Activated naive CD8-positive, alpha-beta T cell treated with anti-CD3 and anti-CD28 coated beads for 36 hours (primary cell): ENCODE data around the gene COL9A3. TPM values are rescaled to one million over a fixed set of nuclear protein-coding genes. Genes with fewer than 3 reads are reported as not detected.

ENCODE experiments used
- DNase-seq: peaks from one replicate; pipeline ENCODE4 v3.0.0; 2021
- H3K27ac Mint-ChIP-seq: one replicate; pipeline ENCODE4 v1.8.0; 2022; ENCODE audit warnings: mild to moderate bottlenecking, moderate library complexity, mixed read lengths
- H3K27me3 Mint-ChIP-seq: one replicate; pipeline ENCODE4 v1.8.0; 2022; ENCODE audit warnings: mild to moderate bottlenecking, mixed read lengths
- H3K36me3 Mint-ChIP-seq: one replicate; pipeline ENCODE4 v1.8.0; 2021; ENCODE audit warnings: mild to moderate bottlenecking, mixed read lengths
- H3K4me1 Mint-ChIP-seq: one replicate; pipeline ENCODE4 v1.8.0; 2021; ENCODE audit warnings: mixed read lengths
- H3K4me3 Mint-ChIP-seq: one replicate; pipeline ENCODE4 v1.8.0; 2022; ENCODE audit warnings: mild to moderate bottlenecking, moderate library complexity, mixed read lengths
- H3K9me3 Mint-ChIP-seq: one replicate; pipeline ENCODE4 v1.8.0; 2022; ENCODE audit warnings: mixed read lengths
- total RNA-seq, 2 experiments: library from RNA; stranded (reverse); gene quantifications; one replicate each; pipeline ENCODE4 v1.2.3, GENCODE V29; 2021

The COL9A3 gene
- total RNA-seq, 2 experiments from 2014 or later: 0.35 to 1.0 TPM

GRCh38 chr20:62799873-62800272 lies 17.0 kb upstream of the COL9A3 start:
- Mint-ChIP-seq H3K27ac (no peak overlapping the region), H3K36me3 (peaks cover 13% of the 10 kb centered on the region), H3K4me3 (no peak overlapping the region), H3K27me3 (no peaks in the 10 kb centered on the region), H3K9me3 (no peaks in the 10 kb centered on the region), H3K4me1 (peaks cover 18% of the 10 kb centered on the region)
- DNase-seq: no peak

GRCh38 chr20:62800314-62801259 lies 16.3 kb upstream of the COL9A3 start:
- DNase-seq: no peak
- no peak overlapping the region for H3K4me3 Mint-ChIP-seq
- peaks cover 18% of the 10 kb centered on the region for H3K4me1 Mint-ChIP-seq
- H3K27me3 Mint-ChIP-seq: no peaks in the 10 kb centered on the region
- H3K9me3 Mint-ChIP-seq: no peaks in the 10 kb centered on the region
- H3K27ac Mint-ChIP-seq: no peak overlapping the region
- H3K36me3 Mint-ChIP-seq: peaks cover 15% of the 10 kb centered on the region

GRCh38 chr20:62801284-62802010 lies 15.4 kb upstream of the COL9A3 start:
- Mint-ChIP-seq H3K4me3 (no peak overlapping the region), H3K36me3 (peaks cover 19% of the 10 kb centered on the region), H3K9me3 (no peaks in the 10 kb centered on the region), H3K27me3 (no peaks in the 10 kb centered on the region), H3K27ac (no peak overlapping the region), H3K4me1 (peaks cover 21% of the 10 kb centered on the region)
- no peak for DNase-seq

DNA sequence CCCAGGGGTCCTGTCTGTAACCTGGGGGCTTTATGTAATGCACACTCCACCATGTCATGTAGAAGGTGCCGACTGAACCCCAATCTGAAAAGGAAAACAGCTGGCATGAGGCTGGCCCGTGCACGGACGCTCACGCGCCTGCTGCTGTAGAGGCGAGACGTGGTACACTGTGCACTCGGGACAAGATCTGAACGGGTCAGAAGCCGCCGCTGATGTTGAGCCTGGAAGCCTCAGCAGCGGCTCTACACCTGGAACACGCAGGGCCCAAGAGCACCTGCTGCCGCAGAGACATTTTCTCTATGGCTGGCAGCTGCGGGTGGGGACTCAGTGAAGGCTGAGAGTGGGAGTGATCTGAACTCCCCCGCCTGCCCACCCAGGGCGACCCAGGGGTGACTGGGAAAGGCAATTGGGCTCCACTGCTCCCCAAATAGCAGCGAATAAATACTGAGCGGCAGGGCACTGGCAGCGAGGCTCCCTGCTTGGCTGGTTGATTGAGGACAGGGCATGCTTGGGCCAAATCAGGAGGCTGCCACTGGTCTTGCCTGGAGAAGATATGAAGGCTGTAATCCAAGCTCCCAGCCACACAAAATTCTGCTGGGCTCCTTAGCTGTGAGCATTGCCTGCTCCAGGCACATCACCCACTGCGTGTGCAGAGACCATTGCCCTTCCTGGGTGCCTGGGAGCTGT lies 14.7 kb upstream of the COL9A3 start:
- no peak overlapping the region for H3K27ac Mint-ChIP-seq
- no peak overlapping the region for H3K4me3 Mint-ChIP-seq
- no peaks in the 10 kb centered on the region for H3K27me3 Mint-ChIP-seq
- H3K36me3 Mint-ChIP-seq: peaks cover 20% of the 10 kb centered on the region
- no peak for DNase-seq
- H3K4me1 Mint-ChIP-seq: peaks cover 24% of the 10 kb centered on the region
- H3K9me3 Mint-ChIP-seq: no peaks in the 10 kb centered on the region

DNA sequence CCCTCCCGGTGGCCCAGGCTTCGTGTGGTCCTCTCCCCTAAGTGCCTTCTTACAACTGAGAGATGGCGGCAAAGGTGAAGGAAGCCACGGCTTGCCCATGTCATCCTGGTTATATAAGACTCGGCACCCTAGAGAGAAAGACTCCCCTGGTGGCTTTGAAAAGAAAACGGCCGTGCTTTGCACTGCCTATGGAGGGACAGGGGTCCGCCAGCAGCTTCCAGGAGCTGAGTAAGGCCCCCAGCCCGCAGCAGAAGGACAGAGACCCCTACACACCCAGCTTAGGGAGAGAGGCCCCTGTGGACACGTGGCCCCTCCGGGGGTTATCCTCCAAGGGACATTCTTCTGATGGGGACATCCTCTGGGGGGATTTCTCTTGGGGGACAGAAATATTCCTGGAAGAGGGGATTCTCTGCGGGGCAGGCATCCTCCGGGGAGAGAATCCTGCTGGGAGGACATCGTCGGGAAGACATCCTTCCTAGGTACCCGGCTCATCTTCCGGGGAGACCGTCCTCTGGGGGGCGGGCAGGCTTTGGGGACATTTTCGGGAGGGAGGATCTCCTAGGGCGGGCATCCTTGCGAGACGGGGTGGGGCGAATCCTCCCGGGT lies 12.7 kb upstream of the COL9A3 start:
- peak overlapping the region; percentile 92 for H3K27ac Mint-ChIP-seq
- peaks cover 28% of the 10 kb centered on the region for H3K4me1 Mint-ChIP-seq
- no peaks in the 10 kb centered on the region for H3K27me3 Mint-ChIP-seq
- DNase-seq: no peak
- no peaks in the 10 kb centered on the region for H3K9me3 Mint-ChIP-seq
- peaks cover 18% of the 10 kb centered on the region for H3K36me3 Mint-ChIP-seq
- H3K4me3 Mint-ChIP-seq: peak overlapping the region; percentile 83

GRCh38 chr20:62804627-62805154 lies 12.2 kb upstream of the COL9A3 start, which contains the start of gene OGFR:
Gene OGFR, plus strand, starts transcription at chr20:62804835. Its CDS starts 25 bp downstream, at chr20:62804860.
- Mint-ChIP-seq H3K27ac (peak within 1 kb of the TSS; percentile 94), H3K9me3 (no peaks in the 10 kb centered on the region), H3K4me3 (peak within 1 kb of the TSS; percentile 94), H3K4me1 (peaks cover 28% of the 10 kb centered on the region), H3K27me3 (no peaks in the 10 kb centered on the region), H3K36me3 (peaks cover 13% of the 10 kb centered on the region)
- peak; percentile 80 for DNase-seq

- H3K36me3 Mint-ChIP-seq: peaks cover 13% of the 10 kb centered on the region
- peak overlapping the region; percentile 82 for H3K4me3 Mint-ChIP-seq
- peaks cover 28% of the 10 kb centered on the region for H3K4me1 Mint-ChIP-seq
- H3K9me3 Mint-ChIP-seq: no peaks in the 10 kb centered on the region
- DNase-seq: peak; percentile 48
- H3K27me3 Mint-ChIP-seq: no peaks in the 10 kb centered on the region
- H3K27ac Mint-ChIP-seq: peak overlapping the region; percentile 63
These were observed 11.6 kb upstream of the COL9A3 start for GRCh38 chr20:62805155-62805710.

GRCh38 chr20:62805711-62806382 lies 11.0 kb upstream of the COL9A3 start:
- no peaks in the 10 kb centered on the region for H3K27me3 Mint-ChIP-seq
- H3K36me3 Mint-ChIP-seq: peaks cover 13% of the 10 kb centered on the region
- no peak for DNase-seq
- peak overlapping the region; percentile 82 for H3K4me3 Mint-ChIP-seq
- H3K9me3 Mint-ChIP-seq: no peaks in the 10 kb centered on the region
- peaks cover 28% of the 10 kb centered on the region for H3K4me1 Mint-ChIP-seq
- peak overlapping the region; percentile 63 for H3K27ac Mint-ChIP-seq

DNA sequence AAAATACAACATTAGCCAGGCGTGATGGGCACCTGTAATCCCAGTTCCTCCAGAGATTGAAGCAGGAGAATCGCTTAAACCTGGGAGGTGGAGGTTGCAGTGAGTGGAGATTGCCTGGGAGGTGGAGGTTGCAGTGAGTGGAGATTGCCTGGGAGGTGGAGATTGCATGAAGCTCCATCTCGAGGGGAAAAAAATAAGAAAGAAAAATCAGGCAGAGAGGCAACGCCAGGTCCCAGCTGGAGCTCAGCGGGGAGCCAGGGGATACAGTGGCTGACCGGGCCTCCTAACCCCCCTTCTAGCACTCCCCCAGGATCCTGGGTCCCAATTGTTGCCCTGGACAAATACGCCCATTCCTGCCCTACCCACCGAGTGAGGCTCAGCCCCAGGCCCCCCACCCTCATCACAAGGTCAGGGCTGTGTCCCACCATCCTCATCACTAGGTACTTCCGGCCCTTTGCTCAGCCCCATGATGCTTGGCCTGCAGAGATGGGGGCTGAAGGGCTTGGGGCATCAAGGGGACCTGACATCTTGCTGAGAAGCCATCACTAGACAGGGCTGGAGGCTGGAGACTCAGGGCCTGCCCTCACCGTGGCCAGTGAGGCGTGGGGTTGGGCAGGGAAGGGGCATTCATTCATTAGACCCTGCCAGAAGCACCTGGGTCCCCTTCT lies 10.3 kb upstream of the COL9A3 start:
- H3K4me1 Mint-ChIP-seq: peaks cover 28% of the 10 kb centered on the region

DNA sequence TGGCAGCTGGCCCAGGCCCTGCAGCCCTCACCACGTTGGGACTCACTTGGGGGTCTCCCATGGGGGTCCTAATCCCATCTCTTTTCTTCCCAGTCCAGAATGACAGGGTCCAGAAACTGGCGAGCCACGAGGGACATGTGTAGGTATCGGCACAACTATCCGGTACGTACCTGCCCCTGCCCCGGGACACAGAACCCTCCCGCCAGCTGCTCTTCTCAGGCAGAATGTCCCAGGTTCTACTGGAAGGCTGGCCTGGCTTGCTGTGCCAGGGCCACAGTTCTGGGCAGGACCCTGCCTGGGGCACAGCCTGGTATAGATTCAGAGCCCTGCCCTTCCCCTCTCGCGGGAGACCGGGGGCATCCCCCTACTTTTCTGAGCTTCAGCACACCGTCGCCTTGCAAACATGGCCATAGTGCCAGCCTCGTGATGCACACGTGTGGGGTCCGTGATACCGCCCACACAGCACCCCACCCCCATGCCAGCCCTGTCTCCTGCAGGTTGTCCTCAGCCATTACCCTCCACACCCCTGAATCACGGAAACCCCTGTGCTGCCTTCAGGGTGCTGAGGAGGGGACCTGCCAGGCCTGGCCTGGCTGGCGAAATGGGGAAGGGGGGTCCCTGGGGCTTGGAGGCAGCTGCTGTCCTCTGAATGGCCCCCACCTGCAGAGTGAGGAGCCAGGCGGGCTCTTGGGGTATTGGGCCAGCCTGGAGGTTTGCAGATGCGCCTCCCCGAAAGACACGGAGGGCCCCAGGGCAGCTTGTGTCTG lies 9.2 kb upstream of the COL9A3 start:
- H3K9me3 Mint-ChIP-seq: no peaks in the 10 kb centered on the region
- no peak for DNase-seq
- H3K36me3 Mint-ChIP-seq: peaks cover 16% of the 10 kb centered on the region
- H3K27ac Mint-ChIP-seq: no peak overlapping the region
- H3K4me3 Mint-ChIP-seq: no peak overlapping the region
- H3K4me1 Mint-ChIP-seq: peaks cover 28% of the 10 kb centered on the region
- no peaks in the 10 kb centered on the region for H3K27me3 Mint-ChIP-seq

More for the DNA sequence above, 10.3 kb upstream of the COL9A3 start:
- Mint-ChIP-seq H3K27me3 (no peaks in the 10 kb centered on the region), H3K4me3 (peak overlapping the region; percentile 82), H3K9me3 (no peaks in the 10 kb centered on the region), H3K36me3 (peaks cover 13% of the 10 kb centered on the region), H3K27ac (peak overlapping the region; percentile 42)
- no peak for DNase-seq

DNA sequence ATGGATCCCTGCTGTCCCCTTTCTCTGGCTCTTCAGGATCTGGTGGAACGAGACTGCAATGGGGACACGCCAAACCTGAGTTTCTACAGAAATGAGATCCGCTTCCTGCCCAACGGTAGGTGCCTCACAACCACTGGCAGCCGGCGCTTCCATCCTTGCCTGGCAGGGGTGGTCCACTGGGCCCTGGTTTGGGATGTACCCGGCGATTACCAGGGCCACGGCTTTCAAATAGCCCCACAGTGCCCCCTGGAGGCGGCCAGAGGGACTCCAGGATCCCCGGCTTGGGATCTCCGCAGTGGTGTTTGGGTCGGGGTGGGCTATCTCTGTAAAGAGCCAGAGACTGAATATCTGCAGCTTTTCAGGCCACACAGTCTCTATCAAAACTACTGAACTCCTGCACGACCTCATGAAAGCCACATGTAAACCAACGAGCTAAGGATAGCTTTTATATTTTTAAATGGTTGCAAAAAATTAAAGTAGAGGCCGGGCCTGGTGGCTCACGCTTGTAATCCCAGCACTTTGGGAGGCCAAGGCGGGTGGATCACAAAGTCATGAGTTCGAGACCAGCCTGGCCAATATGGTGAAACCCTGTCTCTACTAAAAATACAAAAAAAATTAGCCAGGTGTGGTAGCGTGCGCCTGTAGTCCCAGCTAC lies 8.5 kb upstream of the COL9A3 start:
- peak; percentile 73 for DNase-seq
- Mint-ChIP-seq H3K4me1 (peaks cover 28% of the 10 kb centered on the region), H3K4me3 (peak overlapping the region; percentile 56), H3K27me3 (no peaks in the 10 kb centered on the region), H3K27ac (no peak overlapping the region), H3K9me3 (no peaks in the 10 kb centered on the region), H3K36me3 (peaks cover 18% of the 10 kb centered on the region)
